HTERT RPE-1 (cell line): ENCODE measurements around the gene OR2T10.
"Not testable (repeated sequence)": the region's sequence is repeated elsewhere in the genome, so short reads cannot be mapped to it uniquely, and the experiment has no call there.

Experiments used
- in situ Hi-C: fragments of 300-500 bp; cut with MboI; formaldehyde crosslinking; loops from 4 replicates; pipeline ENCODE4 v1.14.3; 2020; ENCODE audit warnings: low sequenced_read_pairs

The OR2T10 gene

GRCh38 chr1:248597589-248597988 is at the start of gene OR2T10:
OR2T10 (minus strand) TSS chr1:248597700; CDS start chr1:248593768, 3,932 bp downstream.
- in situ Hi-C loops: no loop called here

GRCh38 chr1:248645178-248645577 is 47.7 kb upstream of the OR2T10 start, which contains the start of gene OR2T35:
OR2T35 (minus strand) TSS chr1:248645278; CDS start chr1:248639258, 6,020 bp downstream.
- in situ Hi-C loops: not testable (repeated sequence)

DNA sequence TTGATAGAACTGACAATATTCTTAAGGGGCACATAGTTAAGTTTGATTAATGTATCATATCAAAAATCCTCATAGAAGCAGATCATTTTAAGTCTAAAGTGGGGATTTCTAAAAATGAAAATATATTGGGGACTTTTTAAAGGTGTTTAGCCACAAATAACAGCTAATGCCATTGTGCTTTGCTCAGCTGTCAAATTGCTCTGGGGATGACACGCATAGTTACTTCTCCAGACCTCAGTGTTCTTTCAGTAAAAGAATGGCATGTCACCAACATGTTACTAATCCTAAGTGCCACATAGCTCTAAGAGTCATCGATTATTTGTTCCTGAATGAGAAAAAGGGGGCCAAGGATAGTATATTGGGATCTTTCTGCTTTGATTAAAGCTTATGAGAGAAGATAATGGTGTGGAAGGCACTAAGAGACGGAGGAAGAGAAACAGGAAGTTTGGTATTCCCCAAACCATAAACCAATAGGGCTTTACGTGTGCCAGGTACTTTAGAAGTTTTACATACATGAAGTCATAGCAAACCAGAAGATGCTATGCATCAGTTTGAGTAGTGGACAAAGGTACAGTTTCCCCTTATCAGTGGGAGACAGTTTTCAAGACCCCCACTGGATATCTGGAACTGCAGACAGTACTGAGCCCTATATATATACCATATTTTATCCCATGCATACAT is 45.6 kb upstream of the OR2T10 start:
- in situ Hi-C loops: not testable (repeated sequence)

- in situ Hi-C loops: not testable (repeated sequence)
Observed at GRCh38 chr1:248641583-248641982, 44.1 kb upstream of the OR2T10 start.

GRCh38 chr1:248640906-248641305 is 43.4 kb upstream of the OR2T10 start:
- in situ Hi-C loops: not testable (repeated sequence)

DNA sequence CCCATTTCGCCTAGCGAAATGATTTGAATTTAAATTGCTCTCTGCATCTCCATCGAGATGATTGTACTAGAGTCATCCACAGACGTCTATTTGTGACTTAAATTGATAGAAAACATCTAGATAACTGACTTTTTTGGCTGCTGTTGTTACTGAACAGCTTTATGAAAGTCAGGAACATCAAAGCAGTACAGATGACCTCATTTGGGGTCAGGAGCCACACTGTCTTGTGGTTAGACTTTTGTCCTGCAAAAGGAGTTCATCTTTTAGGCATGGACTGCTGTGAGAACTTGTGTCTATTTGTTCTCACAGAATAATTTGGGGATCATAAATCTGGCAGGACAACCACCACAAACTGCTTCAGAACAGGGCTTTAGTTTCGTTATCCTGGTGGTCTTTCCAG is 42.2 kb upstream of the OR2T10 start:
- in situ Hi-C loops: not testable (repeated sequence)

DNA sequence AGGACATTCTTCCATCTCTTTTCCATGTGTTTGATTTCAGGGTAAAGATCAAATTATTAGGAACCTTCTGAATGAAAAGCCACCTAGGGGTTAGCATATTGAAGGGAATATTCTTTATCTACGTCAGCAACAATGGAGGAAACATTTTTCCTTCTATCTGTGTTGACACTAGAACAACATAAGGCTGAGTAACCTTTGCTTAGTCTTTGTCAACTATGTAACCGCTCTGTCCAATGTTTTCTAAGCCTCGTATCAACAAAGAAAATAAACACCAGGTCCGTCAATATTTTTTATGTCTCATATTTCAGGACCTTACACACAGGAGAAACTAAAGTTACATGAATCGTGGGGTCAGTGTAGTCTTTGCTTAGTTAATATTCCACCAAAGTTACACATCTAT is 39.1 kb upstream of the OR2T10 start:
- in situ Hi-C loops: not testable (repeated sequence)

DNA sequence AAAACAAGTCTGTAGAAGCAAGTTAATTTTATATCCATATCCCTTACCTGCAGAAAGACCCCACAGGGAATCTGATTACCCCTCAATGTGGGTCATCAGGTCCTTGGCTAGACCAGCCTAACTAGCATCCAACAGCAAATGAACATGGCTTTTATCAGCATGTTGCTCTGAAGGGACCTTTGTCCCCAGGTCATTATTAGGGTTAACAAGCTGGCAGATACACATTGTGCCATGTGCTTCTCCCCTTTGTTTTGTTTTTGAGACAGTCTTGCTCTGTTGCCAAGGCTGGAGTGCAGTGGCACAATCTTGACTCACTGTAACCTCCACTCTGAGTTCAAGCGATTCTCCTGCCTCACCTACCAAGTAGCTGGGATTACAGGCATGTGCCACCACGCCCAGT is 37.5 kb upstream of the OR2T10 start, which contains the start of gene OR2T11:
Gene OR2T11 (minus strand): TSS at position 101 of the 400 bp plus-strand sequence. CDS start 7,963 bp downstream, outside the sequence.
- in situ Hi-C loops: not testable (repeated sequence)

DNA sequence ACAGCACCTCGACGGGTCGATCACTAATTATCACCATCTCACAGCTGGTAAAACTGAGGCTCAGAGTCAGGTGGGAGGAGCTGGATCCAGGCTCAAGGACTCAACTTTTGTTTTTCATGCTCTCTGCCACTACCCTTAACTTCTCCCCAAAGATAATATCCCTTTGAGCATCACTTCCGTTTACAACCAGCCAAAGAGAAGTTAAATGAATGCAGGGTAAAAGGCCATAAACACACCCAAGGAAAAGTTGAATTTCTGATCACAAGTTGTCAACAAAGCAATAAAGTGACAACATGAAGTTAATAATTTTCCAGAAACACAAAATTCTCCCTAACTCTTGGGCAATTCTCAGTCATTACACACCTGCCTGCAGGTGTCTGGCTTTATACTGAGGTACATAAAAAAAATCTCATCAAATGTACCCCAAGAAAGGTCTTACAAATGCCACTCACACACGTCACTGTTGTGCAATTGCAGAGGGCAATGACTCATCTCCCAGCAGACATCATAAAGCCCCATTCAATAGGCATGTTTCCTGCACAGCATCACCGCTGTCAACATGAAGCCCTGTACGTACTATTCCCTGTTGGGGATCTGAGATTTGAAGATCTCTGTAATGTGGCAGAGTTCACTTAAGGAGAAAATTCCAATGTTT is 34.0 kb upstream of the OR2T10 start:
- in situ Hi-C loops: no loop called here

GRCh38 chr1:248630551-248630950 is 33.1 kb upstream of the OR2T10 start:
- in situ Hi-C loops: no loop called here

- in situ Hi-C loops: no loop called here
Observed at GRCh38 chr1:248627971-248628844, 30.7 kb upstream of the OR2T10 start.

- in situ Hi-C loops: no loop called here
Observed at GRCh38 chr1:248625971-248626370, 28.5 kb upstream of the OR2T10 start.

DNA sequence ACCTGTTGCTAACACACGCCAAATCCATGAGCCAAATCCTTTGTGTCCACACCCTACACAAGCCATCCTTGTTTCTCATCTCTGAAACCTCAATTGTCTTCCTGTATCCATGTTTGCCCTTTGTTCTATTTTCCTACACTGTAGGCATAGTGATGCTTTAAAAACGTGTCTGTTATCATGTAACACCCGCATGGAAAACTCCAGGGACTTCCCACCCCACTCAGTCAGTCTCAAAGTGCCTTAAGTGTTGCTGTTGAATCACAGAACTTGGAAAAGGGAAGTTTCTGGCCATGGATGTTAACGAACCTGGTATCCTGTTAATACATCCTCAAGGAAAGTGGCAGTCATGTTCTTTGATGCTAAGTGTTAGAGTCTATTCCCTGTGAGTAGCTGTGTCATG is 27.7 kb upstream of the OR2T10 start:
- in situ Hi-C loops: no loop called here

GRCh38 chr1:248622570-248623001 is 25.1 kb upstream of the OR2T10 start:
- in situ Hi-C loops: no loop called here

DNA sequence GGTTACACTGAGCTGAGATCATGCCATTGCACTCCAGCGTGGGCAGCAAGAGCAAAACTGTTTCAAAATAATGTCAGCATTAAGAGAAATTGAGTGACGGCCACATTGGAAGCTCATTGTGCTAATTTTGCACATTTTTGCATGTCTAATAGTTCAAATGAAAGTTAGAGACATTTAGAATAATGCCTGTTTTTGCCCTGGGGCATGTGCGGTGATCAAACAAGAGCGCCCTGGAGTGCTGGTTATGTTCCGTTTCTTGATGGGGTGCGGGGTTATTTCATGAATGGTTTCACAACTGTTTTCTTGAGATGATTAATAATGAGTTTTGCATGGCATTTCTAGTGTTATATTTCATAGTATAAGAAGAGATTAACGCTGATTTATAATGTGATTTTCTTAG is 24.3 kb upstream of the OR2T10 start:
- in situ Hi-C loops: no loop called here

DNA sequence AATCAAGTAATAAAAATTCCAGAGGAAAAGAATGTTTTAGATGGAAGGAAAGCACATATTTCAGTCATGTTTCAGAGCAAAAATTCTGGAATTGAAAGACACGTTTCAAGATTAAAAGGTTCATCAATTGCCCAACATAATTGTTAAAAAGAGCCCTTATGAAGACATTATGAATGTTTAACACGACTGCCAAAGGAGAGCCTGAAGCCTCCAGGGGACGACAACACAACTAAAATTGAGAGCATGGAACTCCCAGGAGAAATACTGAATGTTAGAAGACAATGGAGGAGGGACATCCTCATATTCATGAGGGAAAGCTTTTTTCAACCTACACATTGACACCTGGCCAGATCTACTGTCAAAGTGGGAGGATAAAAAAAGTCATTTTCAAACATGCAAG is 21.4 kb upstream of the OR2T10 start:
- in situ Hi-C loops: no loop called here

DNA sequence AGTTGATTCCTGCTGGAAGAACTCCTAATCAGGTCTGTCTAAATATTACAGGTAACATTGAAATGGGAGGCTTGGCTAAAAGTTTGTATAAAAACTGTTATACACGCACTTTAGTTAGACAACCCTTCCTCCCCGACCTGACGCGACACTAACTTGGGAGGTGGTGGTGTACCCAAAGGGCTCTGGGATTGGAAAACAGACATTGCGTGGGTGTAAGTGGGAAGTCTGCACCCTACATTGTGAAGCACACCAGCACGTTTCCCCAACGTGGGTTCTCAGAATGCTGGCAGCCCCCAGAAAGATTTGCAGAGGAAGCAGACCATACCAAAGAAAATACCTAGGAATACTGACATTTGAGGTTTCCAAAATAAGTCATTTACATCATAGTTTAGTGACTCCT is 20.6 kb upstream of the OR2T10 start:
- in situ Hi-C loops: no loop called here

GRCh38 chr1:248613742-248614141 is 16.2 kb upstream of the OR2T10 start:
- in situ Hi-C loops: no loop called here

DNA sequence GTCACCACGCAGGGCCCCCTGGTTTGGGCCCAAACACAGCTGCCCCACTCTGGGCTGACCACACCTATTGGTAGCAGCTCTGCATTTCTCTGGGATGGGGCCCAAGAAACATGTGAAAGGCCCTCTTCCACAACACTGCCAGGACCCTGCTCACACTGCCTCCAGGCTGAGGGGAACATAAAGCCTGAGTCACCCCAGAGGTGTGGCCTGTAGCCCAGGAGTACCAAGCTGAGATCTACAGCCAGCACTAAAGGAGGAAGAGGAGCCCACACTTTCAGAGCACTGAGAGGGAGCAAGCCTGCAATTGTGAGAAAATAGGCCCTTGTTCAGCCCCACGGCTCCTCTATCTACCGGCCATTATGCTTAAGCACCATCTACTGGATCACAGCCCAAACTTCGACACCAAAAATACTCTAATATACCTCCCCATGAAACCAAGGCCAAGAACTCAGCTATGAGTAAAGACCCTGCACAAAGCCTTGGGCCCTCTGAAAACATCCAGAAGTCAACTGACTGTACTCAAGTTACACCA is 14.4 kb upstream of the OR2T10 start:
- in situ Hi-C loops: no loop called here

- in situ Hi-C loops: no loop called here
Observed at GRCh38 chr1:248610301-248610700, 12.8 kb upstream of the OR2T10 start.

DNA sequence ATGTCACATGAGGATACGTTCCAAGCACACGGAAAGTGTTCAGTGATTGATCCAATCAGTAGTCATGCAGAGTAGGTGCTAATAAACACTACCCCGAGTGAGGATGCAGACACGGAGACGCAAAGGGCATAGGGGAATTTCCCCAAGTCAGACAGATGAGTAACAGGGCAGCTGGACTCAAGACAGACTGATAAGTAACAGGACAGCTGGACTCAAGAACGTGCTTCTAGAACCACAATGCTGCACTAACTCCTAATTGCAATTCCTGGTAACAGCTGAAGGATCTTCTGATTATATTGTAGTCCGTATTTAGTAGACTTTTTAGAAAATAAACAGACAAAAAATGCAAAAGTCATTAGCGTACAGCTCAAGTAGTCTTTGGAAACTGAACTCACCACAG is 1.9 kb upstream of the OR2T10 start:
- in situ Hi-C loops: no loop called here
